Measurements from ENCODE around the gene COL3A1.

Gene COL3A1

DNA sequence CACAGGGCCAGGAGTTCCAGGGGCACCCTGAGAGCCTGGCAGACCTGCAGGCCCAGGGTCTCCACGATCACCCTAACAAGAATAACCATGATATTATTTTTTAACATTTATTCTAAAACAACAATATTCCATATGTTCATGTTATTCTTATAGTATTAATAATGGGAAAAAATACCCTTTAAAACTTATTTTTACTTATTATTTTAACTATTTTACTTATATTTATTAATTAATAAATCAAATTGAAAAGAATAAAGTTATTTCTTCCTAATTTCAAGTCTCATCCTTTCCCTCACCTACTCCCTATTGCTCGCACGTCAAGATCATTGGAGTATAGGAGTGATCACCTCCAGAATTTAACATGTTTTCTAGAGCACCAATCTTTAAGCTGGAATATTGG is 71.7 kb downstream of the COL3A1 start:
- no peak for DNase-seq (ENCODE audit: low read depth, low spot score)
- TF ChIP-seq, protein P1, sequence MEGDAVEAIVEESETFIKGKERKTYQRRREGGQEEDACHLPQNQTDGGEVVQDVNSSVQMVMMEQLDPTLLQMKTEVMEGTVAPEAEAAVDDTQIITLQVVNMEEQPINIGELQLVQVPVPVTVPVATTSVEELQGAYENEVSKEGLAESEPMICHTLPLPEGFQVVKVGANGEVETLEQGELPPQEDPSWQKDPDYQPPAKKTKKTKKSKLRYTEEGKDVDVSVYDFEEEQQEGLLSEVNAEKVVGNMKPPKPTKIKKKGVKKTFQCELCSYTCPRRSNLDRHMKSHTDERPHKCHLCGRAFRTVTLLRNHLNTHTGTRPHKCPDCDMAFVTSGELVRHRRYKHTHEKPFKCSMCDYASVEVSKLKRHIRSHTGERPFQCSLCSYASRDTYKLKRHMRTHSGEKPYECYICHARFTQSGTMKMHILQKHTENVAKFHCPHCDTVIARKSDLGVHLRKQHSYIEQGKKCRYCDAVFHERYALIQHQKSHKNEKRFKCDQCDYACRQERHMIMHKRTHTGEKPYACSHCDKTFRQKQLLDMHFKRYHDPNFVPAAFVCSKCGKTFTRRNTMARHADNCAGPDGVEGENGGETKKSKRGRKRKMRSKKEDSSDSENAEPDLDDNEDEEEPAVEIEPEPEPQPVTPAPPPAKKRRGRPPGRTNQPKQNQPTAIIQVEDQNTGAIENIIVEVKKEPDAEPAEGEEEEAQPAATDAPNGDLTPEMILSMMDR (IDR thresholded peaks at IDR 0.05; ENCODE audit: low read depth, low read length) = no peak
- no peak overlapping the region for H3K4me3 ChIP-seq (ENCODE audit: low read depth, low read length)
- in situ Hi-C loops (cut with HindIII; ENCODE audit: low sequenced_read_pairs) = no loop called here

DNA sequence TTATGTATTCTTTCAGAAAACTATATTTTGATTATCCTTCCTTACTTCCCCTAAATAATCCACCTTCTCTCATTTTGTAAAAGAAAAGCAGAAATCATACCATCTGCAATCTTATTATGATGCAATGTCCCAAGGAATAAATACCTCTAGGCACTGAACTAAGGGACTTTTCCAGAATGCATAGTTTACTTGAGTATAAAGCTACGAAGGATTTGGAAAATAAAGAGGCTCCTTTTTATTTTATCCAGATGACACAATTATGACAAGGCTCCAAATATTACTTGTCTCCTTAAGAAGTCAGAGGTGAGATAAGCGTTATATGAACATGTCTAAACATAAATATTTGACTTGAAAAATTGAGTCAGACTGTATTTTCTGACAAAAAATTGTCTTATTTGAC is 72.1 kb downstream of the COL3A1 start:
- in situ Hi-C loops (cut with HindIII; ENCODE audit: low sequenced_read_pairs) = no loop called here
- no peak for DNase-seq (ENCODE audit: low read depth, low spot score)
- no peak overlapping the region for H3K4me3 ChIP-seq (ENCODE audit: low read depth, low read length)
- TF ChIP-seq, protein P1 (IDR thresholded peaks at IDR 0.05; ENCODE audit: low read depth, low read length) = no peak

DNA sequence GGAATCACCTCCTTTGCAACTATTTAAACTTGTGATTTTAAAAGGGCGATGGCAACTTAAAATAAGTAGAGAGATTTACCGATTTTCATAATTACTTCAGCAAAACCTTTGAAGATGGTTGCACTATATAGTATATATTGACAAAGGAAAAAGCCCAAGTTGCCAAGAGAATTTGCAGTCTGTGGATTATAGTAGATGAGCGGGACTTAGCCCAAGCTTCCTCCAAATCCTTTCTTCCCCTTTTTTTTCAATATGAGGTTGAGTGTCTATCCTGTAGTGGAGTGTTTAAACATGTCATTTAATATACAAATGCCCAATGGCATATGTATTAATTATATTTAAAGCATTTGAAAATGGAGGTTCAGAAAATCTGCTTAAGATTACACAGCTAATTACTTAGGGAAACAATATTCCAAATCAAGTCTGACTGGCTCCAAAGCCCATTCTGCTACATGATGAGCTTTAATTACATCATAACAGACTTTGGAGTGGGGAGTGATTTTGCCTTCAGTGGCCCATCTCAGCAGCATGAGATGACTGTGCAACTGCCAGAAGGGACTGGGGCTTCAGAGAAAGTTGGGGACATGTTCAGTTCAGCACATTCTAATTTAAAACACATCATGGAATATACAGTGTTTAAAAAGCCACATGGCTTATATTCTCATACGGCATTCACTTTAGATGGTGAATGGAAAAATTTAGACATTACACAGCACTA is 73.2 kb downstream of the COL3A1 start:
- no peak overlapping the region for H3K4me3 ChIP-seq (ENCODE audit: low read depth, low read length)
- DNase-seq (ENCODE audit: low read depth, low spot score) = no peak
- in situ Hi-C loops (cut with HindIII; ENCODE audit: low sequenced_read_pairs) = no loop called here
- TF ChIP-seq, protein P1 (IDR thresholded peaks at IDR 0.05; ENCODE audit: low read depth, low read length) = no peak

DNA sequence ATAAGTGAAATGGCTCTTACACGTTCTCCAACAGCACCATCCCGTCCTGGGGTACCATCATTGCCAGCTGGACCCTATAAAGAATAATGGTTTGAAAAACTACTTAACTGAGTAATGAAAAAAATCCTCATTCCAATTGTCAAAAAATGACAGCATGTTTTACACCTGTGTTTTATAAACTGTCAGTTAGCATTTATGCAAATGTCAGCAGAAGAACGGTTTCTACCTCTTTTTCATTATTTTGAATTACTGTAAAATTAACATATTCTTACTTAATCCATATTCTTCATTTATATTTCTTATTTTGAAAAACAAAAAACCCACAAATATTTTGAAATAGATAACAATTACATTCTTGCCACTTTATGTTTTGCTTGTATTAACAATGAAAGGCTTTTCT is 74.0 kb downstream of the COL3A1 start:
- in situ Hi-C loops (cut with HindIII; ENCODE audit: low sequenced_read_pairs) = no loop called here
- no peak overlapping the region for H3K4me3 ChIP-seq (ENCODE audit: low read depth, low read length)
- TF ChIP-seq, protein P1 (IDR thresholded peaks at IDR 0.05; ENCODE audit: low read depth, low read length) = no peak
- DNase-seq (ENCODE audit: low read depth, low spot score) = no peak

DNA sequence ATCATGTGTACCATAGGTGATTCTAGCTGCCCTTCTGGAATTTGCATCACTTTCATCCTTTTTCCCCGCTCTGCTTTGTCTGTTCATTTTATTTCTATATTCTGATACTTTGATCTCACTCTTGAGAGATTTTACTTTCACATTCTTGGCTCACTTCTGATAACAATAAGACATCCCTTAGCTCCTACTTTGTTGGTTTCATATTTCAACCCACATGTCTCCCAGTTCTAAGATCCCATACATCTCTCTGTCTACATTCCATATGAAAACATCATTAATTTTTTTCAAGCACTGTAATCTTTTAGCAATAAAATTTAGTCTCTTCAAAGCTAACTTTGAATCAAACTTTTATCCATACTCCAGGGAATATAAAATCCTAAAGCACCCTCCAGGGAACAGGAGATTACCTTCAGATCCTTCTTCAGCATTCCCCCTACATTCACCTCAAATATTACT is 75.6 kb downstream of the COL3A1 start:
- no peak overlapping the region for H3K4me3 ChIP-seq (ENCODE audit: low read depth, low read length)
- in situ Hi-C loops (cut with HindIII; ENCODE audit: low sequenced_read_pairs) = no loop called here
- peak; percentile 45 for DNase-seq (ENCODE audit: low read depth, low spot score)
- TF ChIP-seq, protein P1 (IDR thresholded peaks at IDR 0.05; ENCODE audit: low read depth, low read length) = no peak

DNA sequence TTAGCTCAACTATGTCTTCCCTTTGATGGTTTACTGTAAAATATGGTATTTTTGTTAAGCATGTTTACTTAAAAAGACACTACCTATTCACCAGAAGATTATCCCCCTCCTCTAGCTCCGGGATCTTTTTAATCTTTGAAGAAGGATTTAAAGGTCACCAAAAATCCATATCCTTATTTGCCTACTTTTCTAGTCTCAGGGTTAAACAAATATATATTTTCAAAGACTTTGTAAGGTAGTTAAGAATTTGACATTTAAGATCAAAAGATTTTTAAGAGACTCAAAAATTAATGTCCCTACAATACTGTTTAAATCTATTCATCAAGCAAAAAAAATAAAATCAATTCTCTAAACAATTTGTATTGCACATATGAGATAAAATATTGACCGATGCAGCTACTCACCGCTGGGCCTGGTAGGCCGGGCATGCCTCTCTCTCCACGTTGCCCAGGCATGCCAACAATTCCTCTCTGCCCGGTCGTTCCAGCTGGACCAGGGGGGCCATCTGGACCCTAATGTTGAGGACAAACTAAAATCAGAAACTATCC is 76.1 kb downstream of the COL3A1 start:
- no peak for DNase-seq (ENCODE audit: low read depth, low spot score)
- TF ChIP-seq, protein P1 (IDR thresholded peaks at IDR 0.05; ENCODE audit: low read depth, low read length) = no peak
- in situ Hi-C loops (cut with HindIII; ENCODE audit: low sequenced_read_pairs) = no loop called here
- no peak overlapping the region for H3K4me3 ChIP-seq (ENCODE audit: low read depth, low read length)
